Endothelial cell of umbilical vein (primary cell): ENCODE data around the gene TMEM214. TPM values are rescaled to one million over a fixed set of nuclear protein-coding genes. Genes with fewer than 3 reads are reported as not detected.

Experiments used
- BruUV-seq: library from RNA; stranded (reverse); fragments of 400-500 nt; replicated peaks from 2 replicates; lab custom pipeline; 2021; lab: Mats Ljungman, UMichigan
- CTCF ChIA-PET: fragments of 300-600, 350-600 bp; sonication (Branson Sonifier 250); formaldehyde crosslinking; loops from one replicate; lab custom pipeline; 2021; ENCODE audit warnings: antibody characterized with exemption, inconsistent platforms; lab: Charles Lee
- POLR2A ChIA-PET: fragments of 300-600, 350-600 bp; sonication (Branson Sonifier 250); formaldehyde crosslinking; loops from one replicate; lab custom pipeline; 2021; ENCODE audit warnings: antibody characterized with exemption, inconsistent platforms; lab: Charles Lee
- DNase-seq: peaks from one replicate; pipeline ENCODE4 v3.0.0-alpha.2; 2011; ENCODE audit warnings: low read depth, low spot score
- FAIRE-seq: peaks from 2 replicates; lab custom pipeline; 2011; peaks lifted over from hg19 to GRCh38; lab: Jason Lieb, UNC
- H2AFZ ChIP-seq: 2 replicates; pipeline ENCODE4 v1.6.0; 2012; ENCODE audit warnings: low read depth, low read length, control low read depth, inconsistent platforms
- H3K27ac ChIP-seq: 2 replicates; pipeline ENCODE4 v1.5.1; 2011; ENCODE audit warnings: low read depth, mild to moderate bottlenecking, control low read depth, low read length, moderate library complexity; ENCODE audit not compliant: insufficient read depth
- H3K27me3 ChIP-seq, 2 experiments: 2 replicates each; pipeline versions ENCODE4 v1.6.0 to v1.6.1; 2011; ENCODE audit warnings: low read length in 2 of 2, mixed read lengths in 1 of 2; ENCODE audit not compliant: control insufficient read depth in 2 of 2, insufficient read depth in 2 of 2
- H3K36me3 ChIP-seq, 2 experiments: 2 replicates in 1 of 2; 3 replicates in 1 of 2; pipeline ENCODE4 v1.5.1; 2011; ENCODE audit warnings: low read length in 2 of 2, mild to moderate bottlenecking in 1 of 2, moderate library complexity in 1 of 2; ENCODE audit not compliant: control insufficient read depth in 2 of 2, insufficient read depth in 2 of 2; ENCODE audit errors: extremely low read depth in 1 of 2
- H3K4me1 ChIP-seq: 3 replicates; pipeline ENCODE4 v1.5.1; 2011; ENCODE audit warnings: mild to moderate bottlenecking, low read length; ENCODE audit not compliant: control insufficient read depth, insufficient read depth; ENCODE audit errors: extremely low read depth
- H3K4me2 ChIP-seq: 2 replicates; pipeline ENCODE4 v1.6.1; 2011; ENCODE audit warnings: low read length, control low read depth, mixed read lengths; ENCODE audit not compliant: insufficient read depth
- H3K4me3 ChIP-seq, 3 experiments: fragments of 200-600 bp in 1 of 3; sonication (generic), shearing (Covaris generic) in 1 of 3; replicated peaks in 1 of 3; 2 replicates each; pipeline ENCODE4 v1.5.1; 2011 to 2016; ENCODE audit warnings: control low read depth in 3 of 3, low read length in 3 of 3, mild to moderate bottlenecking in 2 of 3, inconsistent platforms in 1 of 3, low read depth in 1 of 3, moderate library complexity in 1 of 3; ENCODE audit not compliant: insufficient read depth in 1 of 3
- H3K79me2 ChIP-seq: 2 replicates; pipeline ENCODE4 v1.6.0; 2012; ENCODE audit warnings: low read length, inconsistent platforms; ENCODE audit not compliant: control insufficient read depth, insufficient read depth
- H3K9ac ChIP-seq: replicated peaks from 2 replicates; pipeline ENCODE3; 2011; ENCODE audit warnings: low read length, control low read depth; ENCODE audit not compliant: insufficient read depth; ENCODE audit errors: extremely low read depth
- H3K9me1 ChIP-seq: replicated peaks from 3 replicates; pipeline ENCODE4 v1.6.0; 2011; ENCODE audit warnings: mild to moderate bottlenecking, low read length; ENCODE audit not compliant: control insufficient read depth, insufficient read depth; ENCODE audit errors: extremely low read depth
- H3K9me3 ChIP-seq: replicated peaks from 2 replicates; pipeline ENCODE4 v1.5.1; 2012; ENCODE audit warnings: low read length, inconsistent platforms; ENCODE audit not compliant: control insufficient read depth, insufficient read depth
- H4K20me1 ChIP-seq: replicated peaks from 2 replicates; pipeline ENCODE3; 2011; ENCODE audit warnings: mild to moderate bottlenecking, low read length; ENCODE audit not compliant: control insufficient read depth, insufficient read depth; ENCODE audit errors: extremely low read depth
- CTCF ChIP-seq, 2 donors: IDR thresholded peaks; 1 replicate in 1 of 2; 2 replicates in 1 of 2; pipeline ENCODE4 v1.5.1; 2011; ENCODE audit warnings: low read length in 2 of 2, mild to moderate bottlenecking in 2 of 2, moderate library complexity in 2 of 2, control low read depth in 1 of 2, inconsistent platforms in 1 of 2, low read depth in 1 of 2; ENCODE audit not compliant: insufficient read depth in 1 of 2; ENCODE audit errors: extremely low read depth in 1 of 2
- EZH2 ChIP-seq: IDR thresholded peaks from 2 replicates; pipeline ENCODE4 v1.6.1; 2012; ENCODE audit warnings: borderline replicate concordance, low read depth, mild to moderate bottlenecking, moderate library complexity, low read length, inconsistent platforms; ENCODE audit not compliant: severe bottlenecking
- FOS ChIP-seq: IDR thresholded peaks from 2 replicates; pipeline ENCODE4 v1.6.1; 2011; ENCODE audit warnings: mild to moderate bottlenecking, low read length, moderate library complexity, borderline replicate concordance; ENCODE audit not compliant: insufficient read depth
- GATA2 ChIP-seq: IDR thresholded peaks from 2 replicates; pipeline ENCODE4 v1.7.0; 2011; ENCODE audit warnings: low read depth, mild to moderate bottlenecking, moderate library complexity, mixed read lengths, low read length; ENCODE audit not compliant: insufficient read length, insufficient read depth
- JUN ChIP-seq: IDR thresholded peaks from 2 replicates; pipeline ENCODE4 v1.6.1; 2011; ENCODE audit warnings: borderline replicate concordance, low read depth; ENCODE audit not compliant: insufficient read length, insufficient read depth
- MAX ChIP-seq: IDR thresholded peaks from 2 replicates; pipeline ENCODE4 v1.6.1; 2011; ENCODE audit not compliant: insufficient read depth, insufficient read length
- MYC ChIP-seq: IDR thresholded peaks from one replicate; pipeline ENCODE4 v1.6.1; 2011; ENCODE audit warnings: mild to moderate bottlenecking, low read depth, low read length
- POLR2A ChIP-seq: IDR thresholded peaks from 2 replicates; pipeline ENCODE4 v1.6.1; 2012; ENCODE audit warnings: low read depth, mild to moderate bottlenecking, control low read depth, low read length
- POLR2AphosphoS5 ChIP-seq: IDR thresholded peaks from 2 replicates; pipeline ENCODE4 v1.6.1; 2012; ENCODE audit warnings: low read depth, mild to moderate bottlenecking, control low read depth, low read length, moderate library complexity; ENCODE audit not compliant: insufficient read depth
- dilution Hi-C: fragments of 300-500 bp; cut with MboI; formaldehyde crosslinking; loops from one replicate; pipeline ENCODE4 v1.15.0; 2019; ENCODE audit warnings: low sequenced_read_pairs; ENCODE audit not compliant: extremely low pct_ligation_motif_present
- intact Hi-C: fragments of 100-400 bp; cut with micrococcal nuclease; formaldehyde crosslinking; loops from one replicate; pipeline ENCODE4 v1.10.0; 2022
- polyA plus RNA-seq, 4 experiments: library from polyadenylated mRNA; depleted of rRNA in 3 of 4; stranded (reverse) in 3 of 4; unstranded in 1 of 4; fragments of >200 nt; gene quantifications; 2 replicates each; pipeline versions ENCODE4 v1.2.1 to v1.2.3, GENCODE V29; 2011 to 2012; ENCODE audit warnings: missing spikeins in 1 of 4
- total RNA-seq: library from RNA; stranded (reverse); gene quantifications from 2 replicates; pipeline ENCODE4 v1.2.3, GENCODE V29; 2021

The TMEM214 gene
- total and polyA plus RNA-seq, 2 donors (not counting 3 experiments of a cell fraction or from before 2014, with no cell fraction given), result 109 to 163 TPM

GRCh38 chr2:27072920-27073319 lies 40.2 kb downstream of the TMEM214 start:
- H3K4me3 ChIP-seq, result no peak overlapping the region
- H3K4me2 ChIP-seq, result no peak overlapping the region
- H3K9me1 ChIP-seq, result no peaks in the 10 kb centered on the region
- DNase-seq, result no peak
- ChIA-PET CTCF (interaction anchor here (1.0 to 2.8 kb wide), 4 partner anchors 8 to 118 kb away, joined by 3 to 27 read pairs (median 22); partner anchors contain the start of gene AGBL5), POLR2A (interaction anchor here (0.9 kb wide), 1 partner anchor 9 kb away, joined by 4 read pairs; no protein-coding TSS in a partner anchor)
- no peak overlapping the region for H3K27ac ChIP-seq
- dilution Hi-C loops, result no loop called here
- H3K9ac ChIP-seq, result no peak overlapping the region
- H3K79me2 ChIP-seq, result peaks cover 34% of the 10 kb centered on the region
- H3K4me1 ChIP-seq, result peaks cover 17% of the 10 kb centered on the region
- H3K9me3 ChIP-seq, result no peaks in the 10 kb centered on the region
- H4K20me1 ChIP-seq, result no peaks in the 10 kb centered on the region
- BruUV-seq, result no TSS peak
- no peak overlapping the region for H2AFZ ChIP-seq
- FAIRE-seq, result no peak
- no peak for TF ChIP-seq CTCF (IDR thresholded peaks at IDR 0.05; ENCODE audit: extremely low read depth in 1 of 2, insufficient read depth in 1 of 2, low read depth in 1 of 2, low read length in 2 of 2)
- TF ChIP-seq POLR2A, result no peak
- no peak for TF ChIP-seq GATA2
- TF ChIP-seq MAX, result no peak
- TF ChIP-seq FOS, result no peak
- TF ChIP-seq MYC, result no peak
- TF ChIP-seq EZH2, result no peak
- TF ChIP-seq JUN, result no peak
- no peak for TF ChIP-seq POLR2AphosphoS5
- H3K27me3 ChIP-seq, result no peaks in the 10 kb centered on the region
- intact Hi-C loops, result loop anchor here (2.0 kb wide), 1 partner anchor 224 kb away; the partner anchor contains the start of gene DPYSL5
- H3K36me3 ChIP-seq, result peaks cover 11 to 12% of the 10 kb centered on the region in 2 experiments
